Measurements from ENCODE around the gene ZFP90. TPM values are rescaled to one million over a fixed set of nuclear protein-coding genes. Genes with fewer than 3 reads are reported as not detected.

The ZFP90 gene
- total and polyA plus RNA-seq, 7 donors = 6.9 to 14.0 (median 10.8) TPM

DNA sequence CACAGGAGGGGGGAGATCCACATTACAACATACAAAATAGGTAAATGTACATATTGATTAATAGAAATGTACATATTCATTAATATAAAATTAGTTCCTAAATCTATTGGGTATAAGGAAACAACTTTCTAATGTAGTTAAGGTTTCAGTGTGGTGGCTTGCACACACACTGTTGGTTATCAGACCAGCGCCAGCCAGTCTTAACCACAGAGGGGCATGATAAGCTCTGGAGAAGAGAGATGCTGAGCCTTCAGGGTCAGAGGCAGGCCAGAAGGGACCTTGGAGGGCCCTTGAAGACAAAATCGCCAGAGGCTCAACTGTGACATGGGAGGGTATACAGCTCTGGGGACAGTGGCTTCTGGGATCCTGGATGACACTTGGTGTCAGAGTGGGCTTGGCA is 10.9 kb upstream of the ZFP90 start:
- Histone ChIP-seq H3K36me3 (ENCODE audit: insufficient read depth in 1 of 2, low read depth in 1 of 2) (no peaks in the 10 kb centered on the region), H3K27ac (no peak overlapping the region), H3K9me3 (no peaks in the 10 kb centered on the region), H3K4me1 (peaks cover 10% of the 10 kb centered on the region), H3K4me3 (no peak overlapping the region), H3K27me3 (ENCODE audit: insufficient read depth in 3 of 3, low read length in 2 of 3) (no peaks in the 10 kb centered on the region)
- ATAC-seq = peak; percentile 3 to 7 (median 5)
- TF ChIP-seq, protein P1, sequence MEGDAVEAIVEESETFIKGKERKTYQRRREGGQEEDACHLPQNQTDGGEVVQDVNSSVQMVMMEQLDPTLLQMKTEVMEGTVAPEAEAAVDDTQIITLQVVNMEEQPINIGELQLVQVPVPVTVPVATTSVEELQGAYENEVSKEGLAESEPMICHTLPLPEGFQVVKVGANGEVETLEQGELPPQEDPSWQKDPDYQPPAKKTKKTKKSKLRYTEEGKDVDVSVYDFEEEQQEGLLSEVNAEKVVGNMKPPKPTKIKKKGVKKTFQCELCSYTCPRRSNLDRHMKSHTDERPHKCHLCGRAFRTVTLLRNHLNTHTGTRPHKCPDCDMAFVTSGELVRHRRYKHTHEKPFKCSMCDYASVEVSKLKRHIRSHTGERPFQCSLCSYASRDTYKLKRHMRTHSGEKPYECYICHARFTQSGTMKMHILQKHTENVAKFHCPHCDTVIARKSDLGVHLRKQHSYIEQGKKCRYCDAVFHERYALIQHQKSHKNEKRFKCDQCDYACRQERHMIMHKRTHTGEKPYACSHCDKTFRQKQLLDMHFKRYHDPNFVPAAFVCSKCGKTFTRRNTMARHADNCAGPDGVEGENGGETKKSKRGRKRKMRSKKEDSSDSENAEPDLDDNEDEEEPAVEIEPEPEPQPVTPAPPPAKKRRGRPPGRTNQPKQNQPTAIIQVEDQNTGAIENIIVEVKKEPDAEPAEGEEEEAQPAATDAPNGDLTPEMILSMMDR (IDR thresholded peaks at IDR 0.05) = no peak
- intact Hi-C loops (cut with DNase I) = loop anchor here (2.0 to 10.0 kb wide), 5 partner anchors 274 to 604 kb away; partner anchors contain the start of genes CHTF8 (in 1 of the 2), TANGO6 (in 1 of the 2) and UTP4 (in 1 of the 2)
- no peak for DNase-seq
- WGBS, 3 donors = 71 to 83% (median 81%) methylated on average over 2 of the region's 2 CpGs

DNA sequence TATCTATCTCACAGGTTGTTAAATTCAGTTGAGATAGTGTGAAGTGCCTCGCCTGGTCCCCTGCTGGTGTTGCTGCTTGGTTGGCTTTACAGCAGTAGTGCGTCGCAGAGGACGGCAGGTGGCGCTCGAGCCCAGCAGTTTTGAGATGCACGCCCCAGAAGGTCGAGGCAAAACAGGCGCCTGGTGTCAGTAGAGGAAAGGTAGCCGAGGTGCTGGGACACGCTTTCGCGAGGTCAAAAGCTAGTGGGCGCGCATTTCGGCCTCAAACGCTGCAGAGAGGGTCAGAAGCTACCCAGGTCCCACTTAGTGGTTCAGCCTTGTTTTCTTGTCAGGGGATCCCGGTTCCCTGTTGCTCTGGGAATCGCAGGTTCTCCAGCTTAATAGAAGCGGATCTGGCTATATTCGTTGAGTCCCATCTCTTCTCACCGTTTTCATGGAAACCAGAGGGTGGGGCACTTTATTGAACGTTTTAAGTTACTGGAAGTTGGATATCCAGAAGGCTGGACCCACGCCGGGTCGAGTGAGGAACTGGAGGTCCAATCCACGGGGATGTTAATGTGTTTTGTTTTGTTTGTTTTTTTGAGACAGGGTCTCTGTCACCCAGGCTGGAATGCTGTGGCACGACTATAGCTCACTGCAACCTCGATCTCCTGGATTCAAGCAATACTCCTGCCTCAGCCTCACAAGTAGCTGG is 10.3 kb upstream of the ZFP90 start:
- Histone ChIP-seq H3K9me3 (peaks cover 4% of the 10 kb centered on the region), H3K4me1 (peaks cover 10% of the 10 kb centered on the region), H3K27ac (no peak overlapping the region), H3K27me3 (ENCODE audit: insufficient read depth in 3 of 3, low read length in 2 of 3) (no peaks in the 10 kb centered on the region), H3K36me3 (ENCODE audit: insufficient read depth in 1 of 2, low read depth in 1 of 2) (no peaks in the 10 kb centered on the region), H3K4me3 (peak overlapping the region; percentile 47)
- intact Hi-C loops (cut with DNase I) = loop anchor here (2.0 to 10.0 kb wide), 5 partner anchors 273 to 603 kb away; partner anchors contain the start of genes CHTF8 (in 1 of the 2), TANGO6 (in 1 of the 2) and UTP4 (in 1 of the 2)
- TF ChIP-seq, protein P1 (IDR thresholded peaks at IDR 0.05) = peak; percentile 91
- WGBS, 3 donors = 17 to 18% (median 17%) methylated on average over 29 of the region's 29 CpGs
- ATAC-seq = peak; percentile 89 to 96 (median 93)
- peak; percentile 86 to 92 for DNase-seq

DNA sequence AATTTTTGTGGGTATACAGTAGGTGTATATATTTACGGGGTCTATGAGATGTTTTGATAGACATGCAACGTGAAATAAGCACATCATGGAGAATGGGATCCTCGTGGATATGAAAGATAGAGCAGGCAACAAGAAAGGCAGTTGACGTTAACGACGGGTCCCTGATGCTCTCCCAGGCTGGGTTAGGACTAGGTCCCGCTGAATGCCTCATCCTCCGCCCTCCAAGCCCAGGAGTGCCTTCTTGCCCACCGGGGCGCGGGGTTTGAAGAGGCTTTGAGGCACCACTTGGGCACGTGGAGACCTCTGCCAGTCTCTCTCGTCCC is 9.5 kb upstream of the ZFP90 start:
- intact Hi-C loops (cut with DNase I) = loop anchor here (2.0 to 10.0 kb wide), 5 partner anchors 273 to 603 kb away; partner anchors contain the start of genes CHTF8 (in 1 of the 2), TANGO6 (in 1 of the 2) and UTP4 (in 1 of the 2)
- TF ChIP-seq, protein P1 (IDR thresholded peaks at IDR 0.05) = no peak

DNA sequence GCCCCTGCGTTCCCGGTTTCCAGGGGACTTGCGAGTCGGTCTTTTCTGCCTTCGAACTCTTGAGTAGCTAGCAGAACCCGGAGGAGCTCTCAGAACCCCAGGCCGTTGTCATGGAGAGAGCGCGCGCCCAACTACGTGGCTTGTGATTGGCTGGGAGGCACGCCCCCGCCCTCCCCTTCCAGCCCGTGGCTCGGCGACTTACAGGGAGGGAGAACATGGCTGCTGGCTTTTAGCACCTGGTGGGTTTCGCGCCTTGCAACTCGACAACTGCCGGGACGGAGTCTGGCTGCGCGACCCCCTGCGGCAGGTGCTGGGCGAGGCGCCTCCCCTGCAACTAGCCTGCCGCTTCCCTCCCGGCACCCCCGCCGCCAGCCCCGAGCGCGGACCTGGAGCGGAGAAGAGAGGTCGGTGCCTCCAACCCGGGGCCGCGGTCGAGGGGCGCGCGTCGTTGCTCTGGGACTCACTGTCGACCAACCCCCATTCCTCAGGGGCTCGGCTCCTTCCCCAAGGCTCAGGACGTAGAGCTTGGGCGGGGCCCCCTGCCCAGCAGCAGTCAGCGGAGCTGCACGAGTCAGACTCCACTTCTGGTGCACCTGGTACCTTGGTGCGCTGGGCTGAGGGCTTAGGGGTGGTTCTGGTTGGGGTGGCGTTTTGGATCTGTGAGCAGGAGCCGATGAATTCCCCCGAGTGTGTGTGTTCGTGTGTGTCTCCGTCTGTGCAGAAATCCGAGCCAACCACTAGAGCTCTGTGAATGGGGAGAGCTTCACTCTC is 9.0 kb upstream of the ZFP90 start:
- WGBS, 3 donors = 1% methylated on average over 48 to 56 of the region's 56 CpGs

More for the DNA sequence above, 9.5 kb upstream of the ZFP90 start:
- H3K4me3 ChIP-seq = peak overlapping the region; percentile 77
- no peak overlapping the region for H3K27ac ChIP-seq
- WGBS, 3 donors = 19 to 23% (median 21%) methylated on average over 13 of the region's 13 CpGs
- ATAC-seq = peak; percentile 18 to 48 (median 23)
- peaks cover 5% of the 10 kb centered on the region for H3K9me3 ChIP-seq
- peaks cover 10% of the 10 kb centered on the region for H3K4me1 ChIP-seq
- no peaks in the 10 kb centered on the region for H3K27me3 ChIP-seq (ENCODE audit: insufficient read depth in 3 of 3, low read length in 2 of 3)
- DNase-seq = no peak
- H3K36me3 ChIP-seq (ENCODE audit: insufficient read depth in 1 of 2, low read depth in 1 of 2) = no peaks in the 10 kb centered on the region

More for the DNA sequence above, 9.0 kb upstream of the ZFP90 start:
- intact Hi-C loops (cut with DNase I) = loop anchor here (2.0 to 10.0 kb wide), 5 partner anchors 272 to 602 kb away; partner anchors contain the start of genes CHTF8 (in 1 of the 2), TANGO6 (in 1 of the 2) and UTP4 (in 1 of the 2)
- Histone ChIP-seq H3K9me3 (peaks cover 5% of the 10 kb centered on the region), H3K36me3 (ENCODE audit: insufficient read depth in 1 of 2, low read depth in 1 of 2) (no peaks in the 10 kb centered on the region), H3K27ac (no peak overlapping the region), H3K27me3 (ENCODE audit: insufficient read depth in 3 of 3, low read length in 2 of 3) (no peaks in the 10 kb centered on the region), H3K4me1 (peaks cover 10% of the 10 kb centered on the region), H3K4me3 (peak overlapping the region; percentile 77)
- DNase-seq = peak; percentile 84 to 90
- ATAC-seq = peak; percentile 93 to 98 (median 96)
- TF ChIP-seq, protein P1 (IDR thresholded peaks at IDR 0.05) = no peak
